T47D (cell line): ENCODE results near the gene BNIP5.
A peak's percentile ranks its signal among the peaks of the same experiment; 100 is the strongest.

Source experiments
- DNase-seq, 2 experiments: peaks; one replicate each; pipeline versions ENCODE4 v3.0.0 to v3.0.0-alpha.2; 2011 to 2012; ENCODE audit warnings: low read depth in 1 of 2, low spot score in 1 of 2
- JUND ChIP-seq: IDR thresholded peaks from 2 replicates; pipeline ENCODE4 v1.6.1; 2012; ENCODE audit warnings: low read depth
- in situ Hi-C: cut with HindIII; loops from 2 replicates; pipeline ENCODE4 v1.10.0; 2016; ENCODE audit warnings: low sequenced_read_pairs, low pct_unique_long_range_greater_than_20kb

The BNIP5 gene

GRCh38 chr6:36272234-36272633 is 64.5 kb downstream of the BNIP5 start:
- no peak for TF ChIP-seq JUND
- in situ Hi-C loops, result no loop called here
- DNase-seq, result no peak

GRCh38 chr6:36269834-36270705 is 66.6 kb downstream of the BNIP5 start, which contains the start of gene PNPLA1:
Gene PNPLA1, plus strand, starts transcription at chr6:36270060. Its CDS starts 400 bp downstream, at chr6:36270460.
- in situ Hi-C loops, result no loop called here
- DNase-seq, result peak; percentile 51 to 62
- TF ChIP-seq JUND, result no peak

GRCh38 chr6:36268478-36269275 is 68.0 kb downstream of the BNIP5 start:
- TF ChIP-seq JUND, result no peak
- DNase-seq, result no peak

GRCh38 chr6:36267731-36268477 is 68.8 kb downstream of the BNIP5 start:
- no peak for TF ChIP-seq JUND
- DNase-seq, result no peak
- in situ Hi-C loops, result no loop called here

More at GRCh38 chr6:36268478-36269275, 68.0 kb downstream of the BNIP5 start:
- in situ Hi-C loops, result no loop called here

GRCh38 chr6:36266913-36267644 is 69.6 kb downstream of the BNIP5 start:
- no peak for TF ChIP-seq JUND
- no peak for DNase-seq
- in situ Hi-C loops, result no loop called here
